Measurements from ENCODE around the gene KERA.

GRCh38 chr12:91058786-91059185 lies 962 bp upstream of the KERA start:
- no peak for TF ChIP-seq CTCF (IDR thresholded peaks at IDR 0.05)
- no peak for TF ChIP-seq POLR2A (IDR thresholded peaks at IDR 0.05)
